ENCODE measurements around the gene RXRB.
A peak's percentile ranks its signal among the peaks of the same experiment; 100 is the strongest.
"Not testable (repeated sequence)": the region's sequence is repeated elsewhere in the genome, so short reads cannot be mapped to it uniquely, and the experiment has no call there.

Gene RXRB

GRCh38 chr6:33200219-33201146, at the start of gene RXRB, which contains the start of gene SLC39A7:
RXRB (minus strand) TSS chr6:33200665; CDS start chr6:33200476, 189 bp downstream.
SLC39A7 (plus strand) TSS chr6:33200867; CDS start chr6:33201246, 379 bp downstream.
- peak; percentile 99 to 100 for DNase-seq (ENCODE audit: low read depth in 2 of 2)

GRCh38 chr6:33249732-33250630, 49.5 kb upstream of the RXRB start:
- no peak for DNase-seq (ENCODE audit: low read depth in 2 of 2)

GRCh38 chr6:33248932-33249731, 48.7 kb upstream of the RXRB start:
- peak; percentile 90 for DNase-seq (ENCODE audit: low read depth in 2 of 2)

GRCh38 chr6:33248643-33248931, 48.1 kb upstream of the RXRB start:
- DNase-seq (ENCODE audit: low read depth in 2 of 2), result no peak

- peak; percentile 84 to 85 for DNase-seq (ENCODE audit: low read depth in 2 of 2)
These were observed 47.6 kb upstream of the RXRB start for GRCh38 chr6:33247977-33248642.

- DNase-seq (ENCODE audit: low read depth in 2 of 2), result no peak
These were observed 43.0 kb upstream of the RXRB start for GRCh38 chr6:33243476-33243875.

- DNase-seq (ENCODE audit: low read depth in 2 of 2), result no peak
These were observed 41.5 kb upstream of the RXRB start for GRCh38 chr6:33241968-33242367.

GRCh38 chr6:33237741-33238140, 37.3 kb upstream of the RXRB start:
- DNase-seq (ENCODE audit: low read depth in 2 of 2), result no peak

- DNase-seq (ENCODE audit: low read depth in 2 of 2), result no peak
These were observed 36.4 kb upstream of the RXRB start for GRCh38 chr6:33236852-33237251.

GRCh38 chr6:33236328-33236727, 35.9 kb upstream of the RXRB start:
- DNase-seq (ENCODE audit: low read depth in 2 of 2), result no peak

- no peak for DNase-seq (ENCODE audit: low read depth in 2 of 2)
These were observed 34.8 kb upstream of the RXRB start for GRCh38 chr6:33235221-33235634.

- not testable (repeated sequence) for DNase-seq (ENCODE audit: low read depth in 2 of 2)
These were observed 26.1 kb upstream of the RXRB start for GRCh38 chr6:33226503-33227120.

GRCh38 chr6:33217681-33218080, 17.2 kb upstream of the RXRB start:
- DNase-seq (ENCODE audit: low read depth in 2 of 2), result no peak

GRCh38 chr6:33217246-33217645, 16.8 kb upstream of the RXRB start:
- DNase-seq (ENCODE audit: low read depth in 2 of 2), result no peak

GRCh38 chr6:33216117-33216649, 15.7 kb upstream of the RXRB start:
- DNase-seq (ENCODE audit: low read depth in 2 of 2), result no peak

- no peak for DNase-seq (ENCODE audit: low read depth in 2 of 2)
These were observed 15.0 kb upstream of the RXRB start for GRCh38 chr6:33215271-33216116.

GRCh38 chr6:33213989-33214335, 13.5 kb upstream of the RXRB start:
- no peak for DNase-seq (ENCODE audit: low read depth in 2 of 2)

GRCh38 chr6:33213166-33213988, 12.9 kb upstream of the RXRB start:
- DNase-seq (ENCODE audit: low read depth in 2 of 2), result no peak

GRCh38 chr6:33212857-33213165, 12.3 kb upstream of the RXRB start:
- DNase-seq (ENCODE audit: low read depth in 2 of 2), result no peak

All from activated CD8-positive, alpha-beta memory T cell treated with anti-CD3 and anti-CD28 coated beads for 4 hours (primary cell).